Nephron progenitor cell (in vitro differentiated cells): ENCODE results near the gene POLQ.
"Not testable (repeated sequence)": the region's sequence is repeated elsewhere in the genome, so short reads cannot be mapped to it uniquely, and the experiment has no call there.

ENCODE experiments used
- DNase-seq: peaks from one replicate; pipeline ENCODE4 v3.0.0; 2021
- H3K27ac Mint-ChIP-seq: 2 replicates; pipeline ENCODE4 v1.8.0; 2021; ENCODE audit warnings: mild to moderate bottlenecking, moderate library complexity, mixed read lengths
- H3K27me3 Mint-ChIP-seq: 2 replicates; pipeline ENCODE4 v1.8.0; 2021; ENCODE audit warnings: mild to moderate bottlenecking, low read depth, mixed read lengths; ENCODE audit not compliant: poor library complexity
- H3K36me3 Mint-ChIP-seq: 2 replicates; pipeline ENCODE4 v1.8.0; 2021; ENCODE audit warnings: low read depth, mixed read lengths
- H3K4me1 Mint-ChIP-seq: 2 replicates; pipeline ENCODE4 v1.8.0; 2021; ENCODE audit warnings: mixed read lengths
- H3K4me3 Mint-ChIP-seq: 2 replicates; pipeline ENCODE4 v1.8.0; 2021; ENCODE audit warnings: mild to moderate bottlenecking, moderate library complexity, mixed read lengths
- H3K9me3 Mint-ChIP-seq: 2 replicates; pipeline ENCODE4 v1.8.0; 2021; ENCODE audit warnings: mild to moderate bottlenecking, moderate library complexity, mixed read lengths
- TF ChIP-seq, protein P1 (sequence below): fragments of 200-600 bp; sonication (generic); IDR thresholded peaks from 2 replicates; pipeline ENCODE4 v1.5.0; 2021; ENCODE audit warnings: antibody characterized with exemption

POLQ gene

DNA sequence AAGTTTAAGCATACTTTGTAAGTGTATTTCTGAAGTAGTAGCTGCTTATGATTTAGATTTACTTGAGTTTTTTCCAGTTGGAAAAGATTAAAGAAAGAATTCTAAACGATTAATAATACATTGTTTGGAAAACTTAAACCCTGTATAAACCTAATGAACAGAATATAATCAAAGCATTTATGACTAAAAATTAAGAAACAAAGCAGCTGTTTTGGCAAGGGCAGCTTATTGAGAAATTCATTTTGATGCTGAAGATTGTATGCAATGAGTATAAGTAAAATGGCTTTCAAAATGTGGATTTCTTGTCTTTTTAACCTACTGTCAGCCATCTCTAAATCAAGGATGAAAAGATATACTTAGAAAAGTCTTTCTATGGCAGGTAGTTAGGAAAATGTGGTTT, 140.2 kb downstream of the POLQ start:
- H3K4me3 Mint-ChIP-seq: no peak overlapping the region
- no peak overlapping the region for H3K27ac Mint-ChIP-seq
- H3K36me3 Mint-ChIP-seq: no peaks in the 10 kb centered on the region
- no peaks in the 10 kb centered on the region for H3K9me3 Mint-ChIP-seq
- no peak for DNase-seq
- TF ChIP-seq, protein P1, sequence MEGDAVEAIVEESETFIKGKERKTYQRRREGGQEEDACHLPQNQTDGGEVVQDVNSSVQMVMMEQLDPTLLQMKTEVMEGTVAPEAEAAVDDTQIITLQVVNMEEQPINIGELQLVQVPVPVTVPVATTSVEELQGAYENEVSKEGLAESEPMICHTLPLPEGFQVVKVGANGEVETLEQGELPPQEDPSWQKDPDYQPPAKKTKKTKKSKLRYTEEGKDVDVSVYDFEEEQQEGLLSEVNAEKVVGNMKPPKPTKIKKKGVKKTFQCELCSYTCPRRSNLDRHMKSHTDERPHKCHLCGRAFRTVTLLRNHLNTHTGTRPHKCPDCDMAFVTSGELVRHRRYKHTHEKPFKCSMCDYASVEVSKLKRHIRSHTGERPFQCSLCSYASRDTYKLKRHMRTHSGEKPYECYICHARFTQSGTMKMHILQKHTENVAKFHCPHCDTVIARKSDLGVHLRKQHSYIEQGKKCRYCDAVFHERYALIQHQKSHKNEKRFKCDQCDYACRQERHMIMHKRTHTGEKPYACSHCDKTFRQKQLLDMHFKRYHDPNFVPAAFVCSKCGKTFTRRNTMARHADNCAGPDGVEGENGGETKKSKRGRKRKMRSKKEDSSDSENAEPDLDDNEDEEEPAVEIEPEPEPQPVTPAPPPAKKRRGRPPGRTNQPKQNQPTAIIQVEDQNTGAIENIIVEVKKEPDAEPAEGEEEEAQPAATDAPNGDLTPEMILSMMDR: no peak
- no peaks in the 10 kb centered on the region for H3K4me1 Mint-ChIP-seq
- no peaks in the 10 kb centered on the region for H3K27me3 Mint-ChIP-seq

DNA sequence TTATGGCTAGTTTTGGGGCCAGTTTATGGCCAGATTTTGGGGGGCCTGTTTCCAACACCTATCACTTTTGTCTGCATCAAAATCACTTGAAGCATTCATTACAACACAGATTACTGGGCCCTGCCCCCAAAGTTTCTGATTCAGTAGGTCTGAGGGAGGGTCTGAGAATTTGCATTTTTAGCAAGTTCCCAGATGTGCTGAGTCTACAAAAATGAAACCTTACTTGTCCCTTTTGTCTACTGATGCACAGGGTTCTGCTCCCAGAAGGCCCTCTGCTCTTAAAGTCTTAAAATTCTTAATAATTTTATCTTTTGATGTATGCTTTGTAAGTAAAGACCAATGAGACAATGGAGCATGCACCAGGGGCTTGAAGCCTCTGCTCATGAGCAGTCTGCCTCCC, 146.0 kb downstream of the POLQ start:
- no peaks in the 10 kb centered on the region for H3K9me3 Mint-ChIP-seq
- H3K27ac Mint-ChIP-seq: no peak overlapping the region
- H3K27me3 Mint-ChIP-seq: no peaks in the 10 kb centered on the region
- no peaks in the 10 kb centered on the region for H3K36me3 Mint-ChIP-seq
- no peaks in the 10 kb centered on the region for H3K4me1 Mint-ChIP-seq
- DNase-seq: no peak
- TF ChIP-seq, protein P1: no peak
- no peak overlapping the region for H3K4me3 Mint-ChIP-seq

DNA sequence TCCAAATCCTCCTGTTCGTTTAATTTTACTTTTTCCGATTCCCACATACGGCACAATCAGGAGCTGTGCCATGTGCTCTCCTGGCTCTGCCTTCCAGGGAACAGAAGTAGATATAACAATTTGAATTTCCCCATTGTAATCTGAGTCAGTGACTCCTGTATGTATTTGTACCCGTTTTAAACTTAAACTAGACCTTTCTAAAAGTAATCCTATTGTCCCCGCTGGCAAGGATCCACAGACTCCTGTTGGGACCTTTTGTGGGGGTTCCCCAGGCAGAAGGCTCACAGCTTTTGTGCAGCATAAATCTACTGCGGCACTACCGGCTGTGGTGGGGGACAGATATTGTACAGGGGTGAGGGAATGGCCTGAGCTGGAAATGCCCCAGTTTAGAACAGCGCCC, 147.7 kb downstream of the POLQ start:
- H3K27me3 Mint-ChIP-seq, DNase-seq, H3K4me3 Mint-ChIP-seq, H3K27ac Mint-ChIP-seq, H3K36me3 Mint-ChIP-seq, H3K4me1 Mint-ChIP-seq: not testable (repeated sequence)
- H3K9me3 Mint-ChIP-seq: peaks cover 14% of the 10 kb centered on the region

DNA sequence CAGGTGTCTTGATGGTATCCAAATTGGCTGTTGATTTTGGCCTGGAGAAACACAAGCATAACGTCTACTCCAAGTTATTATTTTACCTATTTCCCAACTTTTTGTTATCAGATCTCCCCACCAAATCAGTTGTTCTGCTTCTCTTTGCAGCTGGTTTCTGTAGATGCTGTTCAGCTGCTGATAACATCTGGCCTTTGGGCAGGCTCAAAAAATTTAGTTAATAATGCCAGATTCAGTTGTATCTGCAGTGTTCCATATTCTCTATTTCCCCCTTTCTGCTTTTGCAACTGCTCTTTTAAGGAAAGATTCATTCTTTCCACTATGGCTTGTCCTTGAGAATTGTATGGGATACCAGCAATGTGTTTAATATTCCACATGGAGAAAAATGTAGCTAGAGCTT, 149.8 kb downstream of the POLQ start:
- H3K27ac Mint-ChIP-seq, H3K4me3 Mint-ChIP-seq, H3K36me3 Mint-ChIP-seq, DNase-seq, H3K4me1 Mint-ChIP-seq, H3K27me3 Mint-ChIP-seq: not testable (repeated sequence)
- peaks cover 18% of the 10 kb centered on the region for H3K9me3 Mint-ChIP-seq

DNA sequence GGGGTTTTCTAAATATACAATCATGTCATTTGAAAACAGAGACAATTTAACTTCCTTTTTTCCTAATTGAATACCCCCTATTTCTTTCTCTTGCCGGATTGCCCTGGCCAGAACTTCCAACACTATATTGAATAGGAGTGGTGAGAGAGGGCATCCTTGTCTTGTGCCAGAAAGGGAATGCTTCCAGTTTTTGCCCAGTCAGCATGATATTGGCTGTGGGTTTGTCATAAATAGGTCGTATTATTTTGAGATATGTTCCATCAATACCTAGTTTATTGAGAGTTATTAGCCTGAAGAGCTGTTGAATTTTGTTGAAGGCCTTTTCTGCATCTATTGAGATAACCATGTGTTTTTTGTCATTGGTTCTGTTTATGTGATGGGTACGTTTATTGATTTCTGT, 157.5 kb downstream of the POLQ start:
- not testable (repeated sequence) for H3K27me3 Mint-ChIP-seq, H3K4me1 Mint-ChIP-seq, DNase-seq

More for the DNA sequence above, 157.5 kb downstream of the POLQ start:
- H3K4me3 Mint-ChIP-seq, H3K27ac Mint-ChIP-seq, H3K36me3 Mint-ChIP-seq: not testable (repeated sequence)
- H3K9me3 Mint-ChIP-seq: peaks cover 15% of the 10 kb centered on the region
